Left cardiac atrium (tissue), 4 donors: ENCODE measurements around the gene TMCO2. TPM values are rescaled to one million over a fixed set of nuclear protein-coding genes. Genes with fewer than 3 reads are reported as not detected.

Experiments used
- ATAC-seq, 2 donors: fragments of 200-7000 bp; cut with Tn5 transposase; one replicate each; pipeline ENCODE4 v1.9.1; 2020; ENCODE audit warnings: mild to moderate bottlenecking in 2 of 2, moderate library complexity in 2 of 2
- DNase-seq: peaks from one replicate; pipeline ENCODE4 v3.0.0-alpha.2; 2020
- intact Hi-C, 2 donors: fragments of 100-400 bp; cut with DNase I; formaldehyde crosslinking; loops; one replicate each; pipeline versions ENCODE4 v1.14.1 to v1.15.1; 2022 to 2023
- total RNA-seq, 2 donors: library from RNA; stranded (reverse); fragmentation: NEBNext Ultra II Directional; extraction: Animal tissue kit (Norgen Biotek cat#: 25700); gene quantifications; one replicate each; pipeline ENCODE4 v1.2.1, GENCODE V29; 2021
- donor health status: DM: no; HTN: yes; CAD: no.
- donor health status: DM: no; HTN: yes; CAD: no; lungs with severe emphysema.
- donor health status: DM: yes; HTN: yes; CAD: no.
- donor health status: Dilated cardiomyopathy.

TMCO2 gene
- total RNA-seq, 2 donors from 2014 or later = not detected

GRCh38 chr1:40300249-40300567 is 52.5 kb downstream of the TMCO2 start:
- intact Hi-C loops = no loop called here
- DNase-seq (no peak), ATAC-seq (no peak)

GRCh38 chr1:40300651-40301050 is 52.9 kb downstream of the TMCO2 start:
- ATAC-seq = no peak
- DNase-seq = no peak
- intact Hi-C loops = no loop called here

GRCh38 chr1:40301066-40301465 is 53.3 kb downstream of the TMCO2 start:
- DNase-seq (no peak), ATAC-seq (no peak)
- intact Hi-C loops = no loop called here

Other genes with a start within 250 kb of the TMCO2 start
- gene CAP1, start 207.2 kb upstream of the TMCO2 start, total RNA-seq = 100 to 1,000 TPM; 133 to 179 TPM
- gene PPT1, start 150.7 kb upstream of the TMCO2 start, total RNA-seq = 10 to 100 TPM; 51.7 to 64.7 TPM
- gene RLF, start 86.5 kb upstream of the TMCO2 start, total RNA-seq = 10 to 100 TPM; 11.7 to 13.9 TPM
- gene ZMPSTE24, start 10.3 kb downstream of the TMCO2 start, total RNA-seq = 10 to 100 TPM; 33.7 to 42.0 TPM
- 1 to 10 TPM in 1 of 2 donors, under 1 TPM in 1; 0.53 to 1.2 TPM for gene COL9A2, start 69.3 kb downstream of the TMCO2 start, total RNA-seq
- gene SMAP2, start 125.8 kb downstream of the TMCO2 start, total RNA-seq = 10 to 100 TPM; 17.9 to 25.6 TPM
- gene ZFP69B, start 202.5 kb downstream of the TMCO2 start, total RNA-seq = 1 to 10 TPM; 1.1 to 1.2 TPM
- gene ZFP69, start 229.4 kb downstream of the TMCO2 start, total RNA-seq = 1 to 10 TPM; 2.3 to 2.5 TPM